Stimulated activated CD4-positive, alpha-beta T cell treated with anti-CD3 and anti-CD28 coated beads, TNF-alpha, amount 100 ng/mL, for 1 hour (primary cell): ENCODE data around the gene ZNF672.
A peak's percentile ranks its signal among the peaks of the same experiment; 100 is the strongest.
"Not testable (repeated sequence)": the region's sequence is repeated elsewhere in the genome, so short reads cannot be mapped to it uniquely, and the experiment has no call there.

Experiments used
- DNase-seq, 3 donors: peaks; one replicate each; pipeline ENCODE4 v3.0.0-alpha.2; 2020; ENCODE audit warnings: low read depth in 3 of 3, low spot score in 1 of 3

The ZNF672 gene

GRCh38 chr1:248837781-248838356 lies at the start of gene ZNF672:
Gene ZNF672 (plus strand): TSS chr1:248838224. CDS start chr1:248847275, 9,051 bp downstream.
- DNase-seq, result peak; percentile 81 to 84 (median 84)

GRCh38 chr1:248788327-248788726 lies 49.7 kb upstream of the ZNF672 start:
- no peak for DNase-seq

GRCh38 chr1:248789337-248789736 lies 48.7 kb upstream of the ZNF672 start:
- DNase-seq, result not testable (repeated sequence)

- no peak for DNase-seq
These were observed 47.6 kb upstream of the ZNF672 start for GRCh38 chr1:248790456-248790855.

GRCh38 chr1:248791010-248791409 lies 47.0 kb upstream of the ZNF672 start:
- no peak for DNase-seq

GRCh38 chr1:248792342-248792741 lies 45.7 kb upstream of the ZNF672 start:
- DNase-seq, result no peak

- no peak for DNase-seq
These were observed 44.4 kb upstream of the ZNF672 start for GRCh38 chr1:248793592-248793991.

GRCh38 chr1:248794663-248795062 lies 43.4 kb upstream of the ZNF672 start:
- not testable (repeated sequence) for DNase-seq

GRCh38 chr1:248798791-248799190 lies 39.2 kb upstream of the ZNF672 start:
- DNase-seq, result no peak

- no peak for DNase-seq
These were observed 37.6 kb upstream of the ZNF672 start for GRCh38 chr1:248800459-248800858.

GRCh38 chr1:248802454-248802853 lies 35.6 kb upstream of the ZNF672 start:
- no peak for DNase-seq

GRCh38 chr1:248803501-248803900 lies 34.5 kb upstream of the ZNF672 start:
- not testable (repeated sequence) for DNase-seq

- no peak for DNase-seq
These were observed 33.0 kb upstream of the ZNF672 start for GRCh38 chr1:248804771-248805681.

- DNase-seq, result no peak
These were observed 32.1 kb upstream of the ZNF672 start for GRCh38 chr1:248805876-248806275.

- peak in 1 of 3 donors; percentile 47 for DNase-seq
These were observed 30.8 kb upstream of the ZNF672 start for GRCh38 chr1:248807067-248807737.

- DNase-seq, result no peak
These were observed 29.1 kb upstream of the ZNF672 start for GRCh38 chr1:248808876-248809275.

GRCh38 chr1:248810000-248810726 lies 27.9 kb upstream of the ZNF672 start:
- no peak for DNase-seq

GRCh38 chr1:248810727-248811513 lies 27.1 kb upstream of the ZNF672 start:
- DNase-seq, result no peak

- DNase-seq, result no peak
These were observed 26.2 kb upstream of the ZNF672 start for GRCh38 chr1:248811514-248812490.
